ENCODE results near the gene HNRNPUL2.
"Not testable (repeated sequence)": the region's sequence is repeated elsewhere in the genome, so short reads cannot be mapped to it uniquely, and the experiment has no call there.

- TF ChIP-seq, protein P1, sequence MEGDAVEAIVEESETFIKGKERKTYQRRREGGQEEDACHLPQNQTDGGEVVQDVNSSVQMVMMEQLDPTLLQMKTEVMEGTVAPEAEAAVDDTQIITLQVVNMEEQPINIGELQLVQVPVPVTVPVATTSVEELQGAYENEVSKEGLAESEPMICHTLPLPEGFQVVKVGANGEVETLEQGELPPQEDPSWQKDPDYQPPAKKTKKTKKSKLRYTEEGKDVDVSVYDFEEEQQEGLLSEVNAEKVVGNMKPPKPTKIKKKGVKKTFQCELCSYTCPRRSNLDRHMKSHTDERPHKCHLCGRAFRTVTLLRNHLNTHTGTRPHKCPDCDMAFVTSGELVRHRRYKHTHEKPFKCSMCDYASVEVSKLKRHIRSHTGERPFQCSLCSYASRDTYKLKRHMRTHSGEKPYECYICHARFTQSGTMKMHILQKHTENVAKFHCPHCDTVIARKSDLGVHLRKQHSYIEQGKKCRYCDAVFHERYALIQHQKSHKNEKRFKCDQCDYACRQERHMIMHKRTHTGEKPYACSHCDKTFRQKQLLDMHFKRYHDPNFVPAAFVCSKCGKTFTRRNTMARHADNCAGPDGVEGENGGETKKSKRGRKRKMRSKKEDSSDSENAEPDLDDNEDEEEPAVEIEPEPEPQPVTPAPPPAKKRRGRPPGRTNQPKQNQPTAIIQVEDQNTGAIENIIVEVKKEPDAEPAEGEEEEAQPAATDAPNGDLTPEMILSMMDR (IDR thresholded peaks at IDR 0.05) = not testable (repeated sequence)
- not testable (repeated sequence) for TF ChIP-seq EP300, POLR2A (IDR thresholded peaks at IDR 0.05)
Observed at GRCh38 chr11:62675415-62675814, 51.8 kb downstream of the HNRNPUL2 start.

Measured in ovary (tissue), 3 donors.